ENCODE measurements around the gene TAS2R13.

Gene TAS2R13

GRCh38 chr12:10867381-10867780, 42.0 kb downstream of the TAS2R13 start:
- no peak for DNase-seq

GRCh38 chr12:10863512-10864218, 45.7 kb downstream of the TAS2R13 start:
- no peak for DNase-seq

- no peak for DNase-seq
Observed at GRCh38 chr12:10861366-10861765, 48.0 kb downstream of the TAS2R13 start.
